Mesenchymal stem cell (in vitro differentiated cells and primary cell): ENCODE measurements around the gene RHOBTB1.

ENCODE experiments used
- DNase-seq: peaks from one replicate; pipeline ENCODE4 v3.0.0-alpha.2; 2013
- H2AFZ ChIP-seq: one replicate; pipeline ENCODE4 v1.6.1; 2013; ENCODE audit warnings: low read depth, mild to moderate bottlenecking, control low read depth, inconsistent platforms, low read length, moderate library complexity
- H2AK5ac ChIP-seq: 2 replicates; pipeline ENCODE4 v1.6.1; 2013; ENCODE audit warnings: low read length, moderate library complexity, mild to moderate bottlenecking, inconsistent platforms; ENCODE audit not compliant: severe bottlenecking
- H2BK120ac ChIP-seq: one replicate; pipeline ENCODE4 v1.6.1; 2013; ENCODE audit warnings: low read depth, mild to moderate bottlenecking, inconsistent platforms, low read length, moderate library complexity
- H2BK12ac ChIP-seq, 2 experiments: one replicate each; pipeline ENCODE4 v1.6.1; 2013; ENCODE audit warnings: inconsistent platforms in 2 of 2, low read length in 2 of 2, mild to moderate bottlenecking in 2 of 2, moderate library complexity in 2 of 2, control low read depth in 1 of 2
- H2BK15ac ChIP-seq: one replicate; pipeline ENCODE4 v1.6.1; 2013; ENCODE audit warnings: mild to moderate bottlenecking, low read depth, inconsistent platforms; ENCODE audit not compliant: poor library complexity, severe bottlenecking
- H2BK5ac ChIP-seq: 2 replicates; pipeline ENCODE4 v1.6.1; 2013; ENCODE audit warnings: low read depth, mild to moderate bottlenecking, low read length, control low read depth, inconsistent platforms; ENCODE audit not compliant: poor library complexity, severe bottlenecking
- H3K14ac ChIP-seq, 2 experiments: one replicate each; pipeline ENCODE4 v1.6.1; 2013; ENCODE audit warnings: inconsistent platforms in 2 of 2, low read length in 2 of 2, control low read depth in 1 of 2, mild to moderate bottlenecking in 1 of 2, moderate library complexity in 1 of 2
- H3K18ac ChIP-seq, 2 experiments: one replicate each; pipeline ENCODE4 v1.6.1; 2013; ENCODE audit warnings: inconsistent platforms in 2 of 2, low read length in 2 of 2, control low read depth in 1 of 2, low read depth in 1 of 2, mild to moderate bottlenecking in 1 of 2
- H3K23ac ChIP-seq, 2 experiments: one replicate each; pipeline ENCODE4 v1.6.1; 2013; ENCODE audit warnings: inconsistent platforms in 2 of 2, low read length in 2 of 2, mild to moderate bottlenecking in 2 of 2, moderate library complexity in 2 of 2, control low read depth in 1 of 2
- H3K27ac ChIP-seq: 2 replicates; pipeline ENCODE4 v1.5.1; 2013; ENCODE audit warnings: mild to moderate bottlenecking, moderate library complexity, low read length, control low read depth, inconsistent platforms; ENCODE audit not compliant: poor library complexity, severe bottlenecking
- H3K27me3 ChIP-seq, 2 experiments: 2 replicates each; pipeline versions ENCODE4 v1.6.1 to v1.7.0; 2013; ENCODE audit warnings: low read length in 2 of 2, mild to moderate bottlenecking in 2 of 2, moderate library complexity in 2 of 2, control low read depth in 1 of 2, inconsistent platforms in 1 of 2; ENCODE audit not compliant: control insufficient read depth in 1 of 2, insufficient read depth in 1 of 2
- H3K36me3 ChIP-seq, 2 experiments: 2 replicates each; pipeline versions ENCODE4 v1.6.1 to v1.7.0; 2013; ENCODE audit warnings: low read length in 2 of 2, control low read depth in 1 of 2, inconsistent platforms in 1 of 2, low read depth in 1 of 2, mild to moderate bottlenecking in 1 of 2; ENCODE audit not compliant: insufficient read depth in 2 of 2, control insufficient read depth in 1 of 2
- H3K4ac ChIP-seq, 2 experiments: one replicate each; pipeline ENCODE4 v1.6.1; 2013; ENCODE audit warnings: inconsistent platforms in 2 of 2, low read length in 2 of 2, mild to moderate bottlenecking in 2 of 2, moderate library complexity in 2 of 2, control low read depth in 1 of 2, low read depth in 1 of 2
- H3K4me1 ChIP-seq: 2 replicates; pipeline ENCODE4 v1.6.1; 2013; ENCODE audit warnings: low read depth, low read length, control low read depth; ENCODE audit not compliant: control insufficient read depth, insufficient read depth
- H3K4me2 ChIP-seq: 2 replicates; pipeline ENCODE4 v1.6.1; 2013; ENCODE audit warnings: low read length, mild to moderate bottlenecking, inconsistent platforms; ENCODE audit not compliant: poor library complexity, severe bottlenecking
- H3K4me3 ChIP-seq, 2 experiments: 2 replicates each; pipeline versions ENCODE4 v1.5.1 to v1.7.0; 2013; ENCODE audit warnings: low read length in 2 of 2, mild to moderate bottlenecking in 2 of 2, control low read depth in 1 of 2, low read depth in 1 of 2; ENCODE audit not compliant: insufficient read depth in 1 of 2
- H3K79me1 ChIP-seq: replicated peaks from 2 replicates; pipeline ENCODE4 v1.6.1; 2013; ENCODE audit warnings: mild to moderate bottlenecking, control low read depth, low read length, inconsistent platforms; ENCODE audit not compliant: poor library complexity, severe bottlenecking
- H3K9ac ChIP-seq: 2 replicates; pipeline ENCODE4 v1.7.0; 2013; ENCODE audit warnings: mild to moderate bottlenecking, low read length, moderate library complexity
- H3K9me3 ChIP-seq: 2 replicates; pipeline ENCODE4 v1.7.0; 2013; ENCODE audit warnings: mild to moderate bottlenecking, low read length; ENCODE audit not compliant: control insufficient read depth
- H4K8ac ChIP-seq: one replicate; pipeline ENCODE4 v1.6.1; 2013; ENCODE audit warnings: inconsistent platforms, mild to moderate bottlenecking, low read length, moderate library complexity
- H4K91ac ChIP-seq: one replicate; pipeline ENCODE4 v1.6.1; 2013; ENCODE audit warnings: mild to moderate bottlenecking, low read length, inconsistent platforms
- WGBS: methylation state at CpG from one replicate; pipeline ENCODE4 v1.1.7; 2013; ENCODE audit warnings: mixed read lengths; 5-methylcytosine and 5-hydroxymethylcytosine counted together

The RHOBTB1 gene

DNA sequence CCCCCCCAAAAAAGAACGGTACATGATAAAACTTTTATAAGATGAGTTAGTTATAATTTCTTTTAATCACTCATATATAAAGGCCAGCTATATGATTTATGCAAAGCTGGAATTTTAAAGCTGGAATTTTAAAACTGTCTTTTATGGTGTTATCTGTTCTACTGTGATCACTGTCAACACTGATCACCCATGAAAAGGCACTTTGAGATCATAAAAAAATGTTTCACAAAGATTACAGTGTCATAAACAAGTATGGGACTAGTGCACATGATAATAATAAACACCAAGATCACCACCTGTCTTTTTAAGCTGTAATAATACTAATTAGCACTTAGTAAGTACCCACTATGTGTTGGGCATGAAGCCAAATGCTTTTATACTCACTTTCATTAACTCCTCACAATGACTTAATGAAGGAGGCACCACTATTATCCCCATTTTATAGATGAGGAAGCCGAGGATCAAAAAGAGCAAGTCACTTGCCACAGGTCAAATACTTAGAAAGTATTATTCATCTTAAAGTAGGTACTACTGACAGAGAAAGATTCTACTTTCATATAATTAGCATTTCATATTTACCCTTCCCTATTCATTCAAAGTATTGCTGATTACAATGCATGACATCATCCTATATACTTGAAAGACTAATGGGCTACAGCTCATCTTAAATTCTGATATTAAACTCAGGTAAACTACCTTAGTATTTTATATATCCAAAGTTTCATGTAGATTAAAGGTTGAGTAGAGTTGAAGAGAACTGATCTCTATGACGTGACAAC is 8.3 kb upstream of the RHOBTB1 start:
- H3K9me3 ChIP-seq = no peaks in the 10 kb centered on the region
- H3K27ac ChIP-seq = no peak overlapping the region
- H3K4me2 ChIP-seq = no peak overlapping the region
- H2BK12ac ChIP-seq = peak overlapping the region in 1 of 2 experiments; percentile 47
- H3K79me1 ChIP-seq = peaks cover under 1% of the 10 kb centered on the region
- peak overlapping the region; percentile 66 for H2AK5ac ChIP-seq
- DNase-seq = no peak
- H2AFZ ChIP-seq = no peak overlapping the region
- H3K36me3 ChIP-seq = no peaks in the 10 kb centered on the region
- no peak overlapping the region for H3K14ac ChIP-seq
- peak overlapping the region in 1 of 2 experiments; percentile 62 for H3K18ac ChIP-seq
- WGBS = 100% methylated on average over 1 of the region's 3 CpGs
- H3K4me3 ChIP-seq = no peak overlapping the region
- H3K4ac ChIP-seq = no peak overlapping the region
- H3K9ac ChIP-seq = no peak overlapping the region
- no peak overlapping the region for H4K91ac ChIP-seq
- H2BK15ac ChIP-seq = no peak overlapping the region
- no peak overlapping the region for H3K23ac ChIP-seq
- H2BK120ac ChIP-seq = no peak overlapping the region
- no peak overlapping the region for H4K8ac ChIP-seq
- H2BK5ac ChIP-seq = no peak overlapping the region
- no peaks in the 10 kb centered on the region for H3K27me3 ChIP-seq
- no peaks in the 10 kb centered on the region for H3K4me1 ChIP-seq

DNA sequence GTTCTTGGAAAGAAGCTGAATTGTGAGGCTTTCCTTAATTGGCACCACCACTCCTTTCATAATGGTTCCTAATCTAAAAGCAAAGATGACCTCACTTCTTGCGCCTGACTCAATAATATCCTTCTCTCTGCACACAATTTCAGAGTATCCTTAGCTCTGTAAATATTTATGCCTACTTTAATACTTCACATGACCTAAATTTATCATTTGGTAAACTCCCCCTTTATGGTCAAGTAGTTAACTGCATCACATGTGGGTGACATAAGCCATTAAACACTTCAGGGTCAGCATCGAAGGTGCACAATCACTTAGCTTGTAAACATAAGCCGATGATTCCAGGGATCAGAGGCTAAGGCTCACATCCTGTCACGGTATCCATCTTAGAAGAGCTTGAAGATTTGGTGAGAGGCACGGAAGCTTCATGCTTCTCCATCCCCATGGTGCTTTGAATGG is 7.3 kb upstream of the RHOBTB1 start:
- Histone ChIP-seq H3K27ac (no peak overlapping the region), H3K23ac (no peak overlapping the region), H2BK15ac (no peak overlapping the region), H4K8ac (no peak overlapping the region), H3K9me3 (no peaks in the 10 kb centered on the region), H3K79me1 (no peaks in the 10 kb centered on the region), H3K9ac (no peak overlapping the region), H2BK12ac (peak overlapping the region in 1 of 2 experiments; percentile 18), H3K36me3 (no peaks in the 10 kb centered on the region), H3K18ac (peak overlapping the region in 1 of 2 experiments; percentile 8), H2BK120ac (no peak overlapping the region), H3K4me3 (no peak overlapping the region), H3K4ac (no peak overlapping the region), H2AFZ (no peak overlapping the region), H4K91ac (no peak overlapping the region), H3K4me2 (no peak overlapping the region), H2AK5ac (no peak overlapping the region), H3K4me1 (no peaks in the 10 kb centered on the region), H3K27me3 (no peaks in the 10 kb centered on the region), H3K14ac (no peak overlapping the region), H2BK5ac (no peak overlapping the region)
- WGBS = 30% methylated on average over 5 of the region's 5 CpGs
- DNase-seq = peak; percentile 87

DNA sequence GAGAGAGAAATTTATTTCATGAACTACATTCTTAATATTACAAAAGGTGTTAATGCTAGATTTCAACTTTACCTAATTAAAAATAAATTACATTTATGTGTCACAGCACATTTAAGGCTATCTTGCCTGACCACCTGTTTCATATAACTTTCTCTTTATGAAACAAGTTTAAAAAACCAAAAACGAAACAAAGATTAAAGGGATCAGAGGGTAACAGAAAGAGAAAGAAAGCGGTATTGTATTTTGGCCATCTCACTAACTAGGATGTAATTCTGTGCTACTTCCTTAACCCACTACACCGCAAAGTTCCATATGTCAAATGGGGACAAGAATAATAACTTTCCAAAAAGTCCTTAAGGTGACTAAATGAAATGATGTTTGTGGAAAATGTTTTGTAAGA is 6.3 kb upstream of the RHOBTB1 start:
- no peak for DNase-seq
- Histone ChIP-seq H2BK5ac (no peak overlapping the region), H3K27ac (no peak overlapping the region), H3K9me3 (no peaks in the 10 kb centered on the region), H2AFZ (no peak overlapping the region), H3K27me3 (no peaks in the 10 kb centered on the region), H3K9ac (no peak overlapping the region), H3K36me3 (no peaks in the 10 kb centered on the region), H3K4ac (no peak overlapping the region), H3K79me1 (no peaks in the 10 kb centered on the region), H3K23ac (no peak overlapping the region), H2BK15ac (no peak overlapping the region), H3K4me3 (no peak overlapping the region), H4K8ac (no peak overlapping the region), H2BK120ac (no peak overlapping the region), H3K18ac (no peak overlapping the region), H2BK12ac (no peak overlapping the region), H4K91ac (no peak overlapping the region), H3K4me1 (no peaks in the 10 kb centered on the region), H2AK5ac (no peak overlapping the region), H3K14ac (no peak overlapping the region), H3K4me2 (no peak overlapping the region)
- WGBS = no CpG with 5 or more reads among the region's 3 CpGs

DNA sequence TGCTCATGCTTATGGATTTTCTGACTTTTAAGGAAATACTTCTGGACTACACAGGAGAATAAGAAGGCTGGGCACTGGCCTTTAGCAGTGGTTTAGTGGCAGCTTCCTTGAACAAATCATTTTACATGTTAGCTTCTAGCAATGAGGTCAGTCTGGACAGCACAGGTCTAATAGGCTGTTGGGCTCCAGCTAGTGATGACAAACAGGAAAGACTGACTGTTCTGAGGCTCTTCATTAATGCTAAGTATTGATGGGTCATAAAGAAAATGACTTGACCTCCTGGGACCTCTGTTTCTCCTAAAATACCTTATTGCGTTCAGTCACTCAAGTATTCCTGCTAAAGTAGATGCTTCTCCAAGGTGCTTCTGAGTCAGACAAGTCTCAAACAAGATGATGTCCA is 4.9 kb upstream of the RHOBTB1 start:
- Histone ChIP-seq H3K4me2 (no peak overlapping the region), H3K4me3 (no peak overlapping the region), H3K9me3 (no peaks in the 10 kb centered on the region), H2BK5ac (no peak overlapping the region), H2AFZ (no peak overlapping the region), H3K23ac (no peak overlapping the region), H3K18ac (peak overlapping the region in 1 of 2 experiments; percentile 48), H2BK15ac (no peak overlapping the region), H2BK12ac (peak overlapping the region; percentile 28 to 98), H3K4me1 (peaks cover 5% of the 10 kb centered on the region), H3K79me1 (no peaks in the 10 kb centered on the region), H3K27me3 (no peaks in the 10 kb centered on the region), H3K36me3 (no peaks in the 10 kb centered on the region), H2AK5ac (no peak overlapping the region), H3K14ac (no peak overlapping the region), H4K91ac (no peak overlapping the region), H2BK120ac (no peak overlapping the region), H3K9ac (no peak overlapping the region), H4K8ac (no peak overlapping the region), H3K4ac (no peak overlapping the region), H3K27ac (no peak overlapping the region)
- 44% methylated on average over 1 of the region's 1 CpG for WGBS
- no peak for DNase-seq
